HepG2 (cell line): ENCODE measurements around the gene GRM4. TPM values are rescaled to one million over a fixed set of nuclear protein-coding genes. Genes with fewer than 3 reads are reported as not detected.

Experiments used
- BORCS8-MEF2B ChIP-seq: sonication (generic); formaldehyde crosslinking; IDR thresholded peaks from 2 replicates; pipeline ENCODE4 v1.8.0; 2022; ENCODE audit warnings: mild to moderate bottlenecking, missing genetic modification reagents
- CHCHD3 ChIP-seq: sonication (generic); formaldehyde crosslinking; IDR thresholded peaks from 2 replicates; pipeline ENCODE4 v1.8.0; 2022; ENCODE audit warnings: mild to moderate bottlenecking, missing genetic modification reagents, moderate library complexity
- CHD4 ChIP-seq: fragments of 200-600 bp; sonication (generic); IDR thresholded peaks from 2 replicates; pipeline ENCODE4 v1.7.0; 2017; ENCODE audit warnings: mild to moderate bottlenecking, low read length, borderline replicate concordance
- DMAP1 ChIP-seq: IDR thresholded peaks from 2 replicates; pipeline ENCODE4 v1.6.1; 2016
- HNRNPLL ChIP-seq: fragments of 200-400 bp; formaldehyde crosslinking; IDR thresholded peaks from 2 replicates; pipeline ENCODE4 v1.6.1; 2017; ENCODE audit warnings: mild to moderate bottlenecking, low read depth, low read length; ENCODE audit not compliant: poor library complexity, severe bottlenecking
- KAT2B ChIP-seq: fragments of 150-350 bp; IDR thresholded peaks from 2 replicates; pipeline ENCODE4 v1.6.1; 2014; ENCODE audit warnings: low read depth, low read length, borderline replicate concordance
- KLF12 ChIP-seq: sonication (generic); formaldehyde crosslinking; IDR thresholded peaks from 2 replicates; pipeline ENCODE4 v1.4.0; 2020; ENCODE audit warnings: missing genetic modification reagents, borderline replicate concordance
- MTA1 ChIP-seq: sonication (generic); formaldehyde crosslinking; IDR thresholded peaks from 2 replicates; pipeline ENCODE4 v1.4.0; 2020; ENCODE audit warnings: missing genetic modification reagents, mild to moderate bottlenecking, borderline replicate concordance
- NFKBIZ ChIP-seq: IDR thresholded peaks from 2 replicates; pipeline ENCODE4 v1.6.1; 2018; ENCODE audit warnings: missing genetic modification reagents, missing compliant biosample characterization
- NR3C1 ChIP-seq: sonication (generic); formaldehyde crosslinking; IDR thresholded peaks from 2 replicates; pipeline ENCODE4 v1.4.0; 2020; ENCODE audit warnings: missing genetic modification reagents
- PITX1 ChIP-seq: sonication (generic); formaldehyde crosslinking; IDR thresholded peaks from 2 replicates; pipeline ENCODE4 v1.5.1; 2020; ENCODE audit warnings: mild to moderate bottlenecking, missing genetic modification reagents
- RNF2 ChIP-seq: fragments of 450-650 bp; conservative IDR thresholded peaks from 2 replicates; pipeline ENCODE4 v1.6.1; 2016; ENCODE audit warnings: low read depth
- SMARCE1 ChIP-seq: fragments of 450-650 bp; IDR thresholded peaks from 2 replicates; pipeline ENCODE4 v1.6.1; 2017; ENCODE audit warnings: borderline replicate concordance
- TAF1 ChIP-seq: sonication (generic); formaldehyde crosslinking; IDR thresholded peaks from 2 replicates; pipeline ENCODE4 v1.4.0; 2020; ENCODE audit warnings: missing genetic modification reagents
- YEATS2 ChIP-seq: sonication (generic); formaldehyde crosslinking; IDR thresholded peaks from 2 replicates; pipeline ENCODE4 v1.4.0; 2020; ENCODE audit warnings: missing genetic modification reagents, borderline replicate concordance
- ZFP62 ChIP-seq: sonication (generic); formaldehyde crosslinking; IDR thresholded peaks from 2 replicates; pipeline ENCODE4 v1.4.0; 2020; ENCODE audit warnings: missing genetic modification reagents
- ZNF138 ChIP-seq: sonication (generic); formaldehyde crosslinking; IDR thresholded peaks from 2 replicates; pipeline ENCODE4 v1.5.0; 2020; ENCODE audit warnings: mild to moderate bottlenecking, low read depth, missing genetic modification reagents
- ZNF431 ChIP-seq: sonication (generic); formaldehyde crosslinking; IDR thresholded peaks from 2 replicates; pipeline ENCODE4 v1.9.0; 2022; ENCODE audit warnings: missing genetic modification reagents, low read depth, mild to moderate bottlenecking, borderline replicate concordance
- ZNF496 ChIP-seq: sonication (generic); formaldehyde crosslinking; IDR thresholded peaks from 2 replicates; pipeline ENCODE4 v1.8.1; 2023; ENCODE audit warnings: mild to moderate bottlenecking, moderate library complexity, missing genetic modification reagents; ENCODE audit not compliant: insufficient replicate concordance
- ZSCAN20 ChIP-seq: sonication (generic); formaldehyde crosslinking; IDR thresholded peaks from 2 replicates; pipeline ENCODE4 v1.4.0; 2020; ENCODE audit warnings: missing genetic modification reagents, mild to moderate bottlenecking, borderline replicate concordance
- polyA plus RNA-seq, 8 experiments: library from polyadenylated mRNA; depleted of rRNA in 3 of 8; stranded (reverse) in 7 of 8; unstranded in 1 of 8; fragments of >200 nt; fragmentation: Illumina TruSeq in 4 of 8; extraction: Trizol in 4 of 8; gene quantifications; 2 replicates each; pipeline versions ENCODE4 v1.2.1 to v1.2.3, GENCODE V29; 2011 to 2016; ENCODE audit warnings: low read depth in 4 of 8, missing spikeins in 1 of 8, mixed read lengths in 1 of 8; ENCODE audit not compliant: insufficient read depth in 1 of 8
- total RNA-seq, 5 experiments: library from RNA; depleted of rRNA; stranded (reverse); fragments of >200 nt; fragmentation: Illumina TruSeq; extraction: Trizol; gene quantifications; 2 replicates each; pipeline ENCODE4 v1.2.3, GENCODE V29; 2016; ENCODE audit warnings: low read depth in 1 of 5
- TF ChIP-seq, protein P1 (sequence below): IDR thresholded peaks from 2 replicates; pipeline ENCODE4 v1.6.1; 2016; ENCODE audit warnings: missing compliant biosample characterization, missing genetic modification reagents, borderline replicate concordance
- TF ChIP-seq, protein P2 (sequence below): IDR thresholded peaks from 2 replicates; pipeline ENCODE4 v1.6.1; 2016; ENCODE audit warnings: low read depth, borderline replicate concordance
- TF ChIP-seq, protein P3 (sequence below): sonication (generic); formaldehyde crosslinking; IDR thresholded peaks from 2 replicates; pipeline ENCODE4 v1.4.0; 2020; ENCODE audit warnings: missing genetic modification reagents
- TF ChIP-seq, protein P4 (sequence below): sonication (generic); formaldehyde crosslinking; IDR thresholded peaks from 2 replicates; pipeline ENCODE4 v1.8.1; 2023; ENCODE audit warnings: missing genetic modification reagents, inconsistent platforms, borderline replicate concordance
- TF ChIP-seq, protein P5 (sequence below): sonication (generic); formaldehyde crosslinking; IDR thresholded peaks from 2 replicates; pipeline ENCODE4 v1.4.0; 2020; ENCODE audit warnings: mild to moderate bottlenecking, missing genetic modification reagents
- TF ChIP-seq, protein P6 (sequence below): sonication (generic); formaldehyde crosslinking; conservative IDR thresholded peaks from 2 replicates; pipeline ENCODE4 v1.5.0; 2020; ENCODE audit warnings: missing genetic modification reagents

The GRM4 gene
- total and polyA plus RNA-seq, 2 of the 13 experiments (the other 11 are each of a cell fraction or from before 2014, with no cell fraction given) = not detected

DNA sequence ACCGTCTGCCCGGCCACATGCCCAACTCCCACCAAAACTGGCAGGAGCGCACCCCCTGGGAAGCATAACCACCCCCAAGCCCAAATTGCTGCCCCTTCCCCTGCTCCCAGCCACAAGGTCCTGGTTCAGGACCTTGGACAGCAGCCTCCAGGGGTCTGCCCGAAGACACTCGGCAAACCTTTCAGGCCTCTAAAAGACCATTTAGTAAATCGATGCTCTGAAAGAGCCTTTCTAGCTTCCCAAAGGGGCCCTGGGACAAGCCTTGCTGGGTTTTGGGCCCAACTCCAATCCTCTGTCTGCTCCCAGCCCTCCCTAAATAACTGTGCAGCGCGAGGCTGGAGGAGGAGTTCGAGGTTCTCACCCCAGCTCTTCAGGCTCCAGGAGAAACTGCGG is 30.5 kb downstream of the GRM4 start (continued):
- TF ChIP-seq, protein P1, sequence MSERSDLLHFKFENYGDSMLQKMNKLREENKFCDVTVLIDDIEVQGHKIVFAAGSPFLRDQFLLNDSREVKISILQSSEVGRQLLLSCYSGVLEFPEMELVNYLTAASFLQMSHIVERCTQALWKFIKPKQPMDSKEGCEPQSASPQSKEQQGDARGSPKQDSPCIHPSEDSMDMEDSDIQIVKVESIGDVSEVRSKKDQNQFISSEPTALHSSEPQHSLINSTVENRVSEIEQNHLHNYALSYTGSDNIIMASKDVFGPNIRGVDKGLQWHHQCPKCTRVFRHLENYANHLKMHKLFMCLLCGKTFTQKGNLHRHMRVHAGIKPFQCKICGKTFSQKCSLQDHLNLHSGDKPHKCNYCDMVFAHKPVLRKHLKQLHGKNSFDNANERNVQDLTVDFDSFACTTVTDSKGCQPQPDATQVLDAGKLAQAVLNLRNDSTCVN (CRISPR knock-in tag) = 0 out of 2 replicates have a peak, but pooled peaks have one; percentile 32
- TF ChIP-seq, protein P2, sequence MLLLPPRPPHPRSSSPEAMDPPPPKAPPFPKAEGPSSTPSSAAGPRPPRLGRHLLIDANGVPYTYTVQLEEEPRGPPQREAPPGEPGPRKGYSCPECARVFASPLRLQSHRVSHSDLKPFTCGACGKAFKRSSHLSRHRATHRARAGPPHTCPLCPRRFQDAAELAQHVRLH (CRISPR knock-in tag) = peak; percentile 38; the same call in 1 of the 2 replicates
- TF ChIP-seq HNRNPLL (no peak), CHCHD3 (CRISPR knock-in tag) (no peak), ZNF138 (CRISPR knock-in tag) (no peak), BORCS8-MEF2B (CRISPR knock-in tag) (peak; percentile 64; the same call in 1 of the 2 replicates), KAT2B (no peak), ZFP62 (CRISPR knock-in tag) (no peak), SMARCE1 (no peak), YEATS2 (CRISPR knock-in tag) (no peak), DMAP1 (CRISPR knock-in tag) (no peak), NR3C1 (no peak), TAF1 (CRISPR knock-in tag) (no peak), ZSCAN20 (CRISPR knock-in tag) (peak; percentile 69; the same call in 1 of the 2 replicates), ZNF496 (no peak), ZNF431 (CRISPR knock-in tag) (no peak), CHD4 (no peak), RNF2 (no peak), PITX1 (CRISPR knock-in tag) (no peak), MTA1 (CRISPR knock-in tag) (no peak), NFKBIZ (no peak), KLF12 (0 out of 2 replicates have a peak, but pooled peaks have one; percentile 70)
- TF ChIP-seq, protein P3, sequence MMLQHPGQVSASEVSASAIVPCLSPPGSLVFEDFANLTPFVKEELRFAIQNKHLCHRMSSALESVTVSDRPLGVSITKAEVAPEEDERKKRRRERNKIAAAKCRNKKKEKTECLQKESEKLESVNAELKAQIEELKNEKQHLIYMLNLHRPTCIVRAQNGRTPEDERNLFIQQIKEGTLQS (CRISPR knock-in tag) = no peak
- TF ChIP-seq, protein P4, sequence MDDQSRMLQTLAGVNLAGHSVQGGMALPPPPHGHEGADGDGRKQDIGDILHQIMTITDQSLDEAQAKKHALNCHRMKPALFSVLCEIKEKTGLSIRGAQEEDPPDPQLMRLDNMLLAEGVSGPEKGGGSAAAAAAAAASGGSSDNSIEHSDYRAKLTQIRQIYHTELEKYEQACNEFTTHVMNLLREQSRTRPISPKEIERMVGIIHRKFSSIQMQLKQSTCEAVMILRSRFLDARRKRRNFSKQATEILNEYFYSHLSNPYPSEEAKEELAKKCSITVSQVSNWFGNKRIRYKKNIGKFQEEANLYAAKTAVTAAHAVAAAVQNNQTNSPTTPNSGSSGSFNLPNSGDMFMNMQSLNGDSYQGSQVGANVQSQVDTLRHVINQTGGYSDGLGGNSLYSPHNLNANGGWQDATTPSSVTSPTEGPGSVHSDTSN (CRISPR knock-in tag) = peak; percentile 58; the same call in 1 of the 2 replicates
- TF ChIP-seq, protein P5, sequence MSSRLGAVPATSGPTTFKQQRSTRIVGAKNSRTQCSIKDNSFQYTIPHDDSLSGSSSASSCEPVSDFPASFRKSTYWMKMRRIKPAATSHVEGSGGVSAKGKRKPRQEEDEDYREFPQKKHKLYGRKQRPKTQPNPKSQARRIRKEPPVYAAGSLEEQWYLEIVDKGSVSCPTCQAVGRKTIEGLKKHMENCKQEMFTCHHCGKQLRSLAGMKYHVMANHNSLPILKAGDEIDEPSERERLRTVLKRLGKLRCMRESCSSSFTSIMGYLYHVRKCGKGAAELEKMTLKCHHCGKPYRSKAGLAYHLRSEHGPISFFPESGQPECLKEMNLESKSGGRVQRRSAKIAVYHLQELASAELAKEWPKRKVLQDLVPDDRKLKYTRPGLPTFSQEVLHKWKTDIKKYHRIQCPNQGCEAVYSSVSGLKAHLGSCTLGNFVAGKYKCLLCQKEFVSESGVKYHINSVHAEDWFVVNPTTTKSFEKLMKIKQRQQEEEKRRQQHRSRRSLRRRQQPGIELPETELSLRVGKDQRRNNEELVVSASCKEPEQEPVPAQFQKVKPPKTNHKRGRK (CRISPR knock-in tag) = no peak
- TF ChIP-seq, protein P6, sequence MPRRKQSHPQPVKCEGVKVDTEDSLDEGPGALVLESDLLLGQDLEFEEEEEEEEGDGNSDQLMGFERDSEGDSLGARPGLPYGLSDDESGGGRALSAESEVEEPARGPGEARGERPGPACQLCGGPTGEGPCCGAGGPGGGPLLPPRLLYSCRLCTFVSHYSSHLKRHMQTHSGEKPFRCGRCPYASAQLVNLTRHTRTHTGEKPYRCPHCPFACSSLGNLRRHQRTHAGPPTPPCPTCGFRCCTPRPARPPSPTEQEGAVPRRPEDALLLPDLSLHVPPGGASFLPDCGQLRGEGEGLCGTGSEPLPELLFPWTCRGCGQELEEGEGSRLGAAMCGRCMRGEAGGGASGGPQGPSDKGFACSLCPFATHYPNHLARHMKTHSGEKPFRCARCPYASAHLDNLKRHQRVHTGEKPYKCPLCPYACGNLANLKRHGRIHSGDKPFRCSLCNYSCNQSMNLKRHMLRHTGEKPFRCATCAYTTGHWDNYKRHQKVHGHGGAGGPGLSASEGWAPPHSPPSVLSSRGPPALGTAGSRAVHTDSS (CRISPR knock-in tag) = no peak
